Adrenal gland (tissue), 12 donors: ENCODE measurements around the gene BTN2A1. TPM values are rescaled to one million over a fixed set of nuclear protein-coding genes. Genes with fewer than 3 reads are reported as not detected.

ENCODE experiments used
- DNase-seq, 7 donors: peaks; one replicate each; pipeline ENCODE4 v3.0.0-alpha.2; 2019 to 2020
- H3K27ac ChIP-seq, 5 donors: fragments of 200-600 bp; sonication (generic) in 4 of 5; 1 replicate in 3 of 5; 2 replicates in 2 of 5; pipeline versions ENCODE4 v1.5.1 to v1.8.0; 2016 to 2020; ENCODE audit warnings: mild to moderate bottlenecking in 1 of 5
- H3K27me3 ChIP-seq: fragments of 200-600 bp; 2 replicates; pipeline ENCODE4 v1.8.0; 2021
- H3K36me3 ChIP-seq, 2 donors: fragments of 200-600 bp; replicated peaks in 1 of 2; 1 replicate in 1 of 2; 2 replicates in 1 of 2; pipeline versions ENCODE4 v1.5.1 to v1.8.0; 2018 to 2022
- H3K4me1 ChIP-seq, 2 donors: fragments of 200-600 bp; replicated peaks in 1 of 2; 1 replicate in 1 of 2; 2 replicates in 1 of 2; pipeline versions ENCODE4 v1.5.1 to v1.8.0; 2018 to 2021
- H3K4me3 ChIP-seq, 4 donors: fragments of 200-600 bp; sonication (generic) in 3 of 4; one replicate each; pipeline ENCODE4 v1.5.1; 2016 to 2018
- H3K9me3 ChIP-seq, 3 donors: fragments of 200-600 bp; sonication (generic) in 1 of 3; replicated peaks in 1 of 3; 1 replicate in 2 of 3; 2 replicates in 1 of 3; pipeline versions ENCODE4 v1.5.1 to v1.8.0; 2016 to 2021
- POLR2A ChIP-seq, 2 donors: fragments of 450-650 bp; IDR thresholded peaks; one replicate each; pipeline ENCODE4 v1.6.1; 2017; ENCODE audit warnings: antibody characterized with exemption in 2 of 2, mild to moderate bottlenecking in 2 of 2, moderate library complexity in 1 of 2
- WGBS, 4 donors: extraction: QIAGEN DNeasy Blood & Tissue Kit in 2 of 4; methylation state at CpG; one replicate each; pipeline versions ENCODE4 v1.1.5 to v1.1.7; 2013 to 2017; 5-methylcytosine and 5-hydroxymethylcytosine counted together
- intact Hi-C, 2 donors: fragments of 100-400 bp; cut with DNase I; formaldehyde crosslinking; loops; one replicate each; pipeline versions ENCODE4 v1.14.1 to v1.15.0; 2022 to 2023
- polyA plus RNA-seq, 3 donors: library from polyadenylated mRNA; stranded (reverse); fragments of 200-250 nt in 2 of 3; fragments of 350-450 nt in 1 of 3; fragmentation: Illumina TruSeq in 1 of 3; extraction: RNeasy Lipid Tissue Mini Kit (QIAGEN cat#74804) in 1 of 3; gene quantifications; one replicate each; pipeline ENCODE4 v1.2.3, GENCODE V29; 2013 to 2014
- small RNA-seq, 2 donors: library from RNA; depleted of rRNA; stranded (forward); fragments of <200 nt; gene quantifications; one replicate each; pipeline ENCODE3, GENCODE V24; 2016
- total RNA-seq, 9 donors: library from RNA; depleted of rRNA in 4 of 9; stranded (reverse); fragments of >200 nt in 4 of 9; fragments of 120-200 nt in 1 of 9; fragmentation: NEBNext Ultra II Directional in 1 of 9; extraction: Animal tissue kit (Norgen Biotek cat#: 25700) in 1 of 9; gene quantifications; one replicate each; pipeline versions ENCODE4 v1.1.0 to v1.2.4, GENCODE V29; 2013 to 2023
- TF ChIP-seq, protein P1 (sequence below), 6 experiments: fragments of 450-650 bp in 4 of 6; fragments of 200-600 bp in 2 of 6; sonication (generic) in 1 of 6; IDR thresholded peaks; 1 replicate in 5 of 6; 2 replicates in 1 of 6; pipeline versions ENCODE4 v1.5.1 to v1.8.0; 2016 to 2021; ENCODE audit warnings: antibody characterized with exemption in 6 of 6, mild to moderate bottlenecking in 2 of 6, moderate library complexity in 1 of 6
- donor health status: healthy with polysubstance abuse.
- donor health status: Bipolar disorder and iron deficiency.
- donor health status: DM: yes; HTN: yes; CAD: no.
- donor health status: DM: no; HTN: no; CAD: no.
- donor health status: DM: no; HTN: no; CAD: no.
- donor health status: DM: yes; HTN: yes; CAD: no.

Gene BTN2A1
- total and polyA plus RNA-seq, 12 donors = 11.4 to 52.0 (median 22.5) TPM

DNA sequence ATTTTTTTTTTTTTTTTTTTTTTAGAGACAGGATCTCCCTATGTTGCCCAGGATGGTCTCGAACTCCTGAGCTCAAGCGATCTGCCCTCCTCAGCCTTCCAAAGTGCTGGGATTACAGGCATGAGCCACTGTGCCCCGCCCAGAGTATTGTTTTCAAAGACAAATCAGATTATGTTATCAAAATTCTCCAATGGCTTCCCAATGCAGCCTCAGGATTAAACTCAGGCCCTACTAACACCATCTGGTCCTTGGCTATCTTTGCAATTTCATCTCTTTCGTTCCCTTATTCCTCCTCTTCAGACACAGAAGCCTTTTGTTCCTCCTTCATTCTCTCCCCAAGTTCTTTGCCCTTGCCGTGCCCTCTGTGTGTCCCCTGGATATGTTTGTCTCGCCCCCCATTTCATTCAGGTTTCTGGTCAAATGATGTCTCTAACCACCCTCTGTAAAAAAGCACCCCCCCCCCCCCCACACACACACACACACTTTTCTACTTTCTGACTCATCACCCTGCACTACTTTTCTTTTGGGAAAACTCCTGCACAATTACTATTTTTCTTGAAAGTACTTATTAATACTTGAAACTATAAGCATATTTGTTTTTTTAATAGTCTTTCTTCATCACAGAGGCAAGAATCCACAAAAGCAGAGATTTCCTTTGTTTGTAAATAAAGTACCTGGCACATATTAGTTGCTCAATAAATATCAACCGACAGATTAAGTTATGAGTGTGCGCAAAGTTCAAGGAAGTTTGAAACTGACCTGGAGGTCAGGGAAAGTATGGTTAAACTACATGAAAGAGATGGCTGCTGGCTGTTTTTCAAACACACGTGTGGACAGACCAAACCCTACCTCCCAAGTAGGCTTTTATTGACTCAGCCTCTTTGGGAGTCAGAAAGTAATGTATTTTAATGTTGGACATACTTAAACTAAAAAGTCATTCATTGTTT is 59.0 kb downstream of the BTN2A1 start:
- Histone ChIP-seq H3K27ac (no peak overlapping the region), H3K4me3 (no peak overlapping the region), H3K9me3 (no peaks in the 10 kb centered on the region), H3K4me1 (peaks cover 0 to 6% of the 10 kb centered on the region in 2 donors), H3K27me3 (no peaks in the 10 kb centered on the region), H3K36me3 (no peaks in the 10 kb centered on the region)
- intact Hi-C loops = no loop called here
- TF ChIP-seq, protein P1, sequence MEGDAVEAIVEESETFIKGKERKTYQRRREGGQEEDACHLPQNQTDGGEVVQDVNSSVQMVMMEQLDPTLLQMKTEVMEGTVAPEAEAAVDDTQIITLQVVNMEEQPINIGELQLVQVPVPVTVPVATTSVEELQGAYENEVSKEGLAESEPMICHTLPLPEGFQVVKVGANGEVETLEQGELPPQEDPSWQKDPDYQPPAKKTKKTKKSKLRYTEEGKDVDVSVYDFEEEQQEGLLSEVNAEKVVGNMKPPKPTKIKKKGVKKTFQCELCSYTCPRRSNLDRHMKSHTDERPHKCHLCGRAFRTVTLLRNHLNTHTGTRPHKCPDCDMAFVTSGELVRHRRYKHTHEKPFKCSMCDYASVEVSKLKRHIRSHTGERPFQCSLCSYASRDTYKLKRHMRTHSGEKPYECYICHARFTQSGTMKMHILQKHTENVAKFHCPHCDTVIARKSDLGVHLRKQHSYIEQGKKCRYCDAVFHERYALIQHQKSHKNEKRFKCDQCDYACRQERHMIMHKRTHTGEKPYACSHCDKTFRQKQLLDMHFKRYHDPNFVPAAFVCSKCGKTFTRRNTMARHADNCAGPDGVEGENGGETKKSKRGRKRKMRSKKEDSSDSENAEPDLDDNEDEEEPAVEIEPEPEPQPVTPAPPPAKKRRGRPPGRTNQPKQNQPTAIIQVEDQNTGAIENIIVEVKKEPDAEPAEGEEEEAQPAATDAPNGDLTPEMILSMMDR (IDR thresholded peaks at IDR 0.05) = no peak
- TF ChIP-seq POLR2A (IDR thresholded peaks at IDR 0.05) = no peak
- 61 to 74% (median 71%) methylated on average over 9 of the region's 9 CpGs for WGBS, 4 donors
- DNase-seq = no peak

Small RNA genes within 50 kb of the gene (small RNA-seq; reads per million reads assigned to genes)
- 0 reads per million in 2 donors for gene RNU6-502P

Other genes starting within 250 kb of the BTN2A1 start
- gene BTN3A2, start 92.8 kb upstream of the BTN2A1 start, total RNA-seq = 10 to 100 TPM; 31.4 to 95.3 (median 59.6) TPM
- 10 to 100 TPM; 30.4 to 33.7 (median 31.4) TPM for gene BTN3A2, start 92.8 kb upstream of the BTN2A1 start, polyA plus RNA-seq
- gene BTN2A2, start 74.8 kb upstream of the BTN2A1 start, total RNA-seq = 10 to 100 TPM; 12.8 to 37.8 (median 20.4) TPM
- gene BTN2A2, start 74.8 kb upstream of the BTN2A1 start, polyA plus RNA-seq = 10 to 100 TPM in 2 of 3 donors, 1 to 10 TPM in 1; 9.6 to 24.5 (median 11.1) TPM
- 10 to 100 TPM; 26.3 to 56.7 (median 39.0) TPM for gene BTN3A1, start 55.7 kb upstream of the BTN2A1 start, total RNA-seq
- 10 to 100 TPM; 17.5 to 38.3 (median 21.9) TPM for gene BTN3A1, start 55.7 kb upstream of the BTN2A1 start, polyA plus RNA-seq
- gene BTN3A3, start 17.5 kb upstream of the BTN2A1 start, total RNA-seq = 10 to 100 TPM; 23.8 to 52.9 (median 34.5) TPM
- gene BTN3A3, start 17.5 kb upstream of the BTN2A1 start, polyA plus RNA-seq = 10 to 100 TPM; 11.5 to 32.7 (median 15.9) TPM
- under 1 TPM in 1 of 9 donors, not detected in 8; 0.28 TPM for gene BTN1A1, start 42.3 kb downstream of the BTN2A1 start, total RNA-seq
- not detected for gene BTN1A1, start 42.3 kb downstream of the BTN2A1 start, polyA plus RNA-seq
- gene HMGN4, start 80.4 kb downstream of the BTN2A1 start, total RNA-seq = 10 to 100 TPM; 29.6 to 68.9 (median 48.6) TPM
- gene HMGN4, start 80.4 kb downstream of the BTN2A1 start, polyA plus RNA-seq = 10 to 100 TPM; 13.9 to 49.1 (median 21.6) TPM
- gene ABT1, start 139.0 kb downstream of the BTN2A1 start, total RNA-seq = 10 to 100 TPM; 11.4 to 21.6 (median 12.6) TPM
- gene ABT1, start 139.0 kb downstream of the BTN2A1 start, polyA plus RNA-seq = 10 to 100 TPM in 1 of 3 donors, 1 to 10 TPM in 2; 7.3 to 10.1 (median 9.1) TPM
- gene ZNF322, start 201.8 kb downstream of the BTN2A1 start, total RNA-seq = 10 to 100 TPM; 10.6 to 37.5 (median 25.4) TPM
- gene ZNF322, start 201.8 kb downstream of the BTN2A1 start, polyA plus RNA-seq = 10 to 100 TPM in 1 of 3 donors, 1 to 10 TPM in 2; 5.3 to 22.5 (median 8.6) TPM